Measurements from ENCODE around the gene ANKS1A. TPM values are rescaled to one million over a fixed set of nuclear protein-coding genes. Genes with fewer than 3 reads are reported as not detected.

The ANKS1A gene
- total RNA-seq, 1 donor from 2014 or later = 17.0 TPM

DNA sequence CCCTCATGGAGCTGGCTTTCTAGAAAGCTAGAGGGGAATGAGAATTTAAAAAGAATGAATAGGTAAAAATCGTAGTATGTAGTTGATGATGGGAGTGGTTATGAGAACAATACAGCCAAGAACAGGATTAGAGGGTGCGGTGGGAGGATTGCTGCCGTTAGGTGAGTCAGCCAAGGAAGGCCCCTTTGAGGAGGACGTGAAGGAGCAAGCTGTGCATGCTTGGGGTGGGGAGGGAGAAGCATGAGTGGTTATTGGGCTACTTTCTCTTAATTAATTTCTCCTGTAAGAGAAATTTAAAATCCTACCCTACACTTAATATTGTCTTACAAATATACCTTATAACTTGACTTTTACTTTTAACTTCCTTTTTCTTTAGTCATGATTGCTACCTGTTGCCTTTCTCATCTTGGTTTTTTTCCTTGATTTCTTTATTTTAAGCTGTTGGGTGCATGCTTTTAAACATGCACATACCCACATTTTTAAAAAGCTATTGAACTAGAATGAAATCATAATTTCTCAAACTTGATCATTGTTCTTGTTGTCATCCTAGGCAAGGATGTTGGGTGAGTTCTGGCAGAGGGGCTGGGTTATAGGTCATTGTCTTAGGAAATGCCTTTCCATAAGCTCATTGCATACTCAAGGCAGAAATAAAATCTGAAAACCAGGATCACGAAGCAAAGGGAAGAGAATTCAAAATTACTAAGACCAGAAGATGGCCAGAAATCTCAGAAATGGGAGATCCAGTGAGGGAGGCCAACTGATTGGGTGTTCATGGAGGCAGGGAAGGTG, 137.6 kb downstream of the ANKS1A start:
- Histone ChIP-seq H3F3A (ENCODE audit: low read depth) (peaks cover 28% of the 10 kb centered on the region), H3K27ac (no peak overlapping the region), H2AFZ (replicated peaks) (no peak overlapping the region), H4K20me1 (ENCODE audit: low read depth) (peaks cover 26% of the 10 kb centered on the region), H3K9me3 (ENCODE audit: low read depth) (no peaks in the 10 kb centered on the region), H3K36me3 (no peaks in the 10 kb centered on the region), H3K4me1 (peaks cover 29% of the 10 kb centered on the region), H3K79me2 (ENCODE audit: low read depth) (no peaks in the 10 kb centered on the region), H3K4me2 (no peak overlapping the region), H3K27me3 (no peaks in the 10 kb centered on the region), H3K9ac (no peak overlapping the region), H3K4me3 (no peak overlapping the region)
- no peaks in the 10 kb centered on the region for H3K27me3 Mint-ChIP-seq (ENCODE audit: insufficient read depth, low read depth)
- peaks cover 7% of the 10 kb centered on the region for H3K36me3 Mint-ChIP-seq
- no peak for TF ChIP-seq EZH2phosphoT487 (IDR thresholded peaks at IDR 0.05)
- no peak for TF ChIP-seq EZH2 (IDR thresholded peaks at IDR 0.05)
- no peak for TF ChIP-seq CTCF (IDR thresholded peaks at IDR 0.05)
- no peak overlapping the region for H3K4me3 Mint-ChIP-seq
- no peaks in the 10 kb centered on the region for H3K9me3 Mint-ChIP-seq
- H3K4me1 Mint-ChIP-seq = peaks cover 22% of the 10 kb centered on the region
- H3K27ac Mint-ChIP-seq = no peak overlapping the region
- no peak for DNase-seq (ENCODE audit: low spot score)

- Histone ChIP-seq H4K20me1 (ENCODE audit: low read depth) (peaks cover 26% of the 10 kb centered on the region), H3F3A (ENCODE audit: low read depth) (peaks cover 28% of the 10 kb centered on the region), H2AFZ (replicated peaks) (no peak overlapping the region), H3K79me2 (ENCODE audit: low read depth) (no peaks in the 10 kb centered on the region), H3K36me3 (no peaks in the 10 kb centered on the region), H3K9ac (no peak overlapping the region), H3K27ac (no peak overlapping the region), H3K4me1 (peaks cover 29% of the 10 kb centered on the region), H3K4me2 (no peak overlapping the region), H3K27me3 (no peaks in the 10 kb centered on the region), H3K9me3 (ENCODE audit: low read depth) (no peaks in the 10 kb centered on the region), H3K4me3 (no peak overlapping the region)
- Mint-ChIP-seq H3K27me3 (ENCODE audit: insufficient read depth, low read depth) (peaks cover 2% of the 10 kb centered on the region), H3K9me3 (no peaks in the 10 kb centered on the region), H3K4me3 (no peak overlapping the region), H3K4me1 (peaks cover 22% of the 10 kb centered on the region), H3K27ac (no peak overlapping the region), H3K36me3 (peaks cover 5% of the 10 kb centered on the region)
- DNase-seq (ENCODE audit: low spot score) = no peak
- TF ChIP-seq CTCF (IDR thresholded peaks at IDR 0.05) = no peak
- no peak for TF ChIP-seq EZH2 (IDR thresholded peaks at IDR 0.05)
- TF ChIP-seq EZH2phosphoT487 (IDR thresholded peaks at IDR 0.05) = no peak
Observed at GRCh38 chr6:35027807-35028206, 138.8 kb downstream of the ANKS1A start.

GRCh38 chr6:35028781-35029769, 140.0 kb downstream of the ANKS1A start:
- Mint-ChIP-seq H3K4me1 (peaks cover 14% of the 10 kb centered on the region), H3K27ac (no peak overlapping the region), H3K4me3 (no peak overlapping the region), H3K9me3 (no peaks in the 10 kb centered on the region), H3K27me3 (ENCODE audit: insufficient read depth, low read depth) (peaks cover 2% of the 10 kb centered on the region), H3K36me3 (peaks cover 5% of the 10 kb centered on the region)
- Histone ChIP-seq H3K27me3 (no peaks in the 10 kb centered on the region), H3K4me3 (no peak overlapping the region), H3K9me3 (ENCODE audit: low read depth) (no peaks in the 10 kb centered on the region), H3K79me2 (ENCODE audit: low read depth) (no peaks in the 10 kb centered on the region), H2AFZ (replicated peaks) (no peak overlapping the region), H3K36me3 (no peaks in the 10 kb centered on the region), H3K4me2 (no peak overlapping the region), H3K27ac (no peak overlapping the region), H4K20me1 (ENCODE audit: low read depth) (peaks cover 19% of the 10 kb centered on the region), H3K9ac (no peak overlapping the region), H3K4me1 (peaks cover 17% of the 10 kb centered on the region), H3F3A (ENCODE audit: low read depth) (peaks cover 18% of the 10 kb centered on the region)
- TF ChIP-seq CTCF (IDR thresholded peaks at IDR 0.05) (no peak), EZH2phosphoT487 (IDR thresholded peaks at IDR 0.05) (no peak), EZH2 (IDR thresholded peaks at IDR 0.05) (no peak)
- DNase-seq (ENCODE audit: low spot score) = no peak

Measured in neural progenitor cell (in vitro differentiated cells).